C4-2B (cell line): ENCODE results near the gene TERC.

Experiments used
- ZFX ChIP-seq: fragments of 450-650 bp; IDR thresholded peaks from 2 replicates; pipeline ENCODE4 v1.6.1; 2017
- TF ChIP-seq, protein P1 (sequence below): fragments of 450-650 bp; conservative IDR thresholded peaks from 2 replicates; pipeline ENCODE4 v1.5.1; 2017; ENCODE audit warnings: mild to moderate bottlenecking

DNA sequence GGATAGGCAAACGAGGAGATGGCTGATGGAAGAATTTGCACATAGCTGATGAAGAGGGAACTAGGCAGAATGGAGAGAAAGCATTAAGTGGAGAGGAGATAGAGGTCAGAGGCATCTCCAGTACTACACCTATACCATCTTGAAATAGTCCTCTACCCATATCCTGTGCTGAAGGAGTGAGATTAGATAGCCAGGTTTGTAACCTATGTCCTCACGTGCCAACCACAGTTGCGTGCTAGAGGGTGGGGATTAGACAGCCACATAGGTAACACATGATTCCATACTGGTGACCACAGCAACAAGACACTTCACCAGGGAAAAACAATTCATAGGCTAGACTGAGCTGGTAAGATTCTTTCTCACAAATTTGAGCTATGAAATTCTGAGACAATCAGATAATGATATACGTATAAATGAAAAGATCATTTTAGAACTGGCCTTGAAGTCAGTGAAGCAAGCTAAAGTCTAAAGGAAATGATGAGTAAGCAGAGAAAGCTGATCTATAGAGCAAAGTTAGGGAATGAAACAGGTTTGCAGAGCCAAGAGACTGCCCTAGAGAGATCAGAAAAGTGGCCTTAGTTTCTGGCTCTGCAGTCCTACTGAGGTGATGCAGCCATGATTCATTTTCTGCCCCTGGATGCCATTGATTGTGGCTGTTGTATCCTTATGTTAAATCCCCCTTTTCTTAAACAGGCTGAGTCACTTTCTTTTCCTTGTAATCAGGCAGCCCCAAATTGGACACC lies 26.0 kb upstream of the TERC start:
- TF ChIP-seq, protein P1, sequence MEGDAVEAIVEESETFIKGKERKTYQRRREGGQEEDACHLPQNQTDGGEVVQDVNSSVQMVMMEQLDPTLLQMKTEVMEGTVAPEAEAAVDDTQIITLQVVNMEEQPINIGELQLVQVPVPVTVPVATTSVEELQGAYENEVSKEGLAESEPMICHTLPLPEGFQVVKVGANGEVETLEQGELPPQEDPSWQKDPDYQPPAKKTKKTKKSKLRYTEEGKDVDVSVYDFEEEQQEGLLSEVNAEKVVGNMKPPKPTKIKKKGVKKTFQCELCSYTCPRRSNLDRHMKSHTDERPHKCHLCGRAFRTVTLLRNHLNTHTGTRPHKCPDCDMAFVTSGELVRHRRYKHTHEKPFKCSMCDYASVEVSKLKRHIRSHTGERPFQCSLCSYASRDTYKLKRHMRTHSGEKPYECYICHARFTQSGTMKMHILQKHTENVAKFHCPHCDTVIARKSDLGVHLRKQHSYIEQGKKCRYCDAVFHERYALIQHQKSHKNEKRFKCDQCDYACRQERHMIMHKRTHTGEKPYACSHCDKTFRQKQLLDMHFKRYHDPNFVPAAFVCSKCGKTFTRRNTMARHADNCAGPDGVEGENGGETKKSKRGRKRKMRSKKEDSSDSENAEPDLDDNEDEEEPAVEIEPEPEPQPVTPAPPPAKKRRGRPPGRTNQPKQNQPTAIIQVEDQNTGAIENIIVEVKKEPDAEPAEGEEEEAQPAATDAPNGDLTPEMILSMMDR = no peak
- no peak for TF ChIP-seq ZFX
